Measurements from ENCODE around the gene IYD. TPM values are rescaled to one million over a fixed set of nuclear protein-coding genes. Genes with fewer than 3 reads are reported as not detected.

The IYD gene
- polyA plus RNA-seq, 1 donor (not counting 4 experiments of a cell fraction or from before 2014, with no cell fraction given) = not detected

- no peak overlapping the region for H3K9ac ChIP-seq (ENCODE audit: control insufficient read depth, extremely low read depth, insufficient read depth, low read length)
- no peak overlapping the region for H3K4me2 ChIP-seq (ENCODE audit: control insufficient read depth, extremely low read depth, insufficient read depth, low read depth, low read length)
- TF ChIP-seq CTCF (optimal IDR thresholded peaks at IDR 0.05 in 1 of 3, IDR thresholded peaks at IDR 0.05 in 1 of 3, conservative IDR thresholded peaks at IDR 0.05 in 1 of 3; ENCODE audit: extremely low read depth in 1 of 3, insufficient read depth in 2 of 3, low read length in 3 of 3) (no peak), EZH2 (IDR thresholded peaks at IDR 0.05; ENCODE audit: low read length) (no peak)
- peaks cover 4% of the 10 kb centered on the region for H3K27me3 ChIP-seq (ENCODE audit: control insufficient read depth, extremely low read depth, insufficient read depth, low read length)
- no peaks in the 10 kb centered on the region for H3K79me2 ChIP-seq (ENCODE audit: control insufficient read depth, insufficient read depth, low read length)
- dilution Hi-C loops (cut with MboI; ENCODE audit: extremely low pct_ligation_motif_present, low sequenced_read_pairs) = no loop called here
- H3K9me1 ChIP-seq (ENCODE audit: control insufficient read depth, extremely low read depth, insufficient read depth, low read length) = no peaks in the 10 kb centered on the region
- H3K4me3 ChIP-seq (ENCODE audit: control insufficient read depth in 2 of 3, extremely low read depth in 1 of 3, insufficient read depth in 2 of 3, low read depth in 1 of 3, low read length in 3 of 3) = no peak overlapping the region
- H2AFZ ChIP-seq (ENCODE audit: control insufficient read depth, low read length) = no peak overlapping the region
- DNase-seq (ENCODE audit: low read depth, low spot score) (no peak), FAIRE-seq (no peak)
- no peaks in the 10 kb centered on the region for H4K20me1 ChIP-seq (ENCODE audit: control insufficient read depth, extremely low read depth, insufficient read depth, low read length)
- no peaks in the 10 kb centered on the region for H3K9me3 ChIP-seq (ENCODE audit: control insufficient read depth, low read depth, low read length)
- H3K27ac ChIP-seq (ENCODE audit: control insufficient read depth, insufficient read depth, low read length) = no peak overlapping the region
- no peaks in the 10 kb centered on the region for H3K36me3 ChIP-seq (ENCODE audit: control insufficient read depth in 2 of 2, extremely low read depth in 1 of 2, insufficient read depth in 2 of 2, low read length in 2 of 2)
- peaks cover 2% of the 10 kb centered on the region for H3K4me1 ChIP-seq (ENCODE audit: control insufficient read depth, extremely low read depth, insufficient read depth, low read length)
Observed at GRCh38 chr6:150417250-150417649, 48.4 kb downstream of the IYD start.

- peak overlapping the region; percentile 70 for H3K4me2 ChIP-seq (ENCODE audit: control insufficient read depth, extremely low read depth, insufficient read depth, low read depth, low read length)
- H3K79me2 ChIP-seq (ENCODE audit: control insufficient read depth, insufficient read depth, low read length) = no peaks in the 10 kb centered on the region
- H3K27me3 ChIP-seq (ENCODE audit: control insufficient read depth, extremely low read depth, insufficient read depth, low read length) = peaks cover 4% of the 10 kb centered on the region
- peaks cover 2% of the 10 kb centered on the region for H3K4me1 ChIP-seq (ENCODE audit: control insufficient read depth, extremely low read depth, insufficient read depth, low read length)
- H3K27ac ChIP-seq (ENCODE audit: control insufficient read depth, insufficient read depth, low read length) = peak overlapping the region; percentile 58
- dilution Hi-C loops (cut with MboI; ENCODE audit: extremely low pct_ligation_motif_present, low sequenced_read_pairs) = no loop called here
- peak; percentile 48 for DNase-seq (ENCODE audit: low read depth, low spot score)
- H3K4me3 ChIP-seq (ENCODE audit: control insufficient read depth in 2 of 3, extremely low read depth in 1 of 3, insufficient read depth in 2 of 3, low read depth in 1 of 3, low read length in 3 of 3) = peak overlapping the region in 2 of 3 experiments; percentile 6 to 16
- H4K20me1 ChIP-seq (ENCODE audit: control insufficient read depth, extremely low read depth, insufficient read depth, low read length) = no peaks in the 10 kb centered on the region
- H3K9me1 ChIP-seq (ENCODE audit: control insufficient read depth, extremely low read depth, insufficient read depth, low read length) = no peaks in the 10 kb centered on the region
- H3K9me3 ChIP-seq (ENCODE audit: control insufficient read depth, low read depth, low read length) = no peaks in the 10 kb centered on the region
- no peak for TF ChIP-seq EZH2 (IDR thresholded peaks at IDR 0.05; ENCODE audit: low read length)
- TF ChIP-seq CTCF (optimal IDR thresholded peaks at IDR 0.05 in 1 of 3, IDR thresholded peaks at IDR 0.05 in 1 of 3, conservative IDR thresholded peaks at IDR 0.05 in 1 of 3; ENCODE audit: extremely low read depth in 1 of 3, insufficient read depth in 2 of 3, low read length in 3 of 3) = peak; percentile 57 to 81 (median 65)
- peak; percentile 91 for FAIRE-seq
- H3K36me3 ChIP-seq (ENCODE audit: control insufficient read depth in 2 of 2, extremely low read depth in 1 of 2, insufficient read depth in 2 of 2, low read length in 2 of 2) = no peaks in the 10 kb centered on the region
- peak overlapping the region; percentile 14 for H3K9ac ChIP-seq (ENCODE audit: control insufficient read depth, extremely low read depth, insufficient read depth, low read length)
- peak overlapping the region; percentile 8 for H2AFZ ChIP-seq (ENCODE audit: control insufficient read depth, low read length)
Observed at GRCh38 chr6:150417899-150418826, 49.4 kb downstream of the IYD start.
